Uterus (tissue), 4 donors: ENCODE data around the gene PAK1IP1. TPM values are rescaled to one million over a fixed set of nuclear protein-coding genes. Genes with fewer than 3 reads are reported as not detected.
"Not testable (repeated sequence)": the region's sequence is repeated elsewhere in the genome, so short reads cannot be mapped to it uniquely, and the experiment has no call there.

Experiments used
- DNase-seq, 2 donors: peaks; one replicate each; pipeline ENCODE4 v3.0.0-alpha.2; 2019 to 2020
- H3K27ac ChIP-seq, 2 donors: fragments of 200-600 bp; sonication (generic); 1 replicate in 1 of 2; 2 replicates in 1 of 2; pipeline ENCODE4 v1.5.1; 2016 to 2018
- H3K27me3 ChIP-seq, 2 donors: fragments of 200-600 bp; sonication (generic); one replicate each; pipeline ENCODE4 v1.5.1; 2018 to 2019; ENCODE audit warnings: control low read depth in 1 of 2
- H3K36me3 ChIP-seq, 2 donors: fragments of 200-600 bp; sonication (generic); one replicate each; pipeline ENCODE4 v1.5.1; 2019; ENCODE audit warnings: control low read depth in 1 of 2
- H3K4me1 ChIP-seq, 2 donors: fragments of 200-600 bp; sonication (generic); one replicate each; pipeline ENCODE4 v1.5.1; 2018 to 2019; ENCODE audit warnings: control low read depth in 1 of 2
- H3K4me3 ChIP-seq, 2 donors: fragments of 200-600 bp; sonication (generic); 1 replicate in 1 of 2; 2 replicates in 1 of 2; pipeline ENCODE4 v1.5.1; 2018 to 2019; ENCODE audit warnings: mild to moderate bottlenecking in 1 of 2
- H3K9me3 ChIP-seq, 2 donors: fragments of 200-600 bp; sonication (generic); one replicate each; pipeline ENCODE4 v1.5.1; 2019; ENCODE audit warnings: control low read depth in 1 of 2
- CTCF ChIP-seq, 4 experiments: fragments of 200-600 bp in 2 of 4; fragments of 450-650 bp in 2 of 4; sonication (generic) in 2 of 4; IDR thresholded peaks; one replicate each; pipeline ENCODE4 v1.5.1; 2016 to 2019; ENCODE audit warnings: antibody characterized with exemption in 4 of 4, mild to moderate bottlenecking in 2 of 4, moderate library complexity in 1 of 4
- POLR2A ChIP-seq, 2 donors: fragments of 450-650 bp; IDR thresholded peaks; one replicate each; pipeline ENCODE4 v1.6.1; 2016; ENCODE audit warnings: antibody characterized with exemption in 2 of 2, mild to moderate bottlenecking in 1 of 2, moderate library complexity in 1 of 2
- intact Hi-C: fragments of 100-400 bp; cut with DNase I; formaldehyde crosslinking; loops from one replicate; pipeline ENCODE4 v1.15.1; 2023; ENCODE audit warnings: low total_unique reads
- total RNA-seq, 4 donors: library from RNA; depleted of rRNA in 3 of 4; stranded (reverse); fragments of >200 nt in 3 of 4; gene quantifications; one replicate each; pipeline versions ENCODE4 v1.1.0 to v1.2.4, GENCODE V29; 2014 to 2023
- donor health status: DM: yes; HTN: yes; CAD: no.

PAK1IP1 gene
- total RNA-seq, 4 donors from 2014 or later: 14.2 to 34.1 (median 18.8) TPM

DNA sequence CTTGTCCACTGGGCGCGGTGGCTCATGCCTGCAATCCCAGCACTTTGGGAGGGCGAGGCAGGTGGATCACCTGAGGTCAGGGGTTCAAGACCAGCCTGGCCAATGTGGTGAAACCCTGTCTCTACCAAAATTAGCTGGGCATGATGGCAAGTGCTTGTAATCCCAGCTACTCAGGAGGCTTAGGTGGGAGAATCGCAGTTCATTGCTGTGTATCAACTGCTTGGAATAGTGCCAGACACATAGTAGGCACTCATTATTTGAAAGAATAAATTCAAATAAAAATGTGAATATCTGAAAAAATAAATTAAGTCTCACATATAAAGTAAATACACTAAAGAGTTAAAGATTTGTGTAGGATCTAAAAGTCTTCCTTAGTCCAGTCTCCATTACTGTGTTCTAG lies 1.9 kb downstream of the PAK1IP1 start:
- H3K4me3 ChIP-seq: no peak overlapping the region
- no peak for DNase-seq
- no peaks in the 10 kb centered on the region for H3K9me3 ChIP-seq
- no peak overlapping the region for H3K27ac ChIP-seq
- TF ChIP-seq CTCF (IDR thresholded peaks at IDR 0.05): no peak
- TF ChIP-seq POLR2A (IDR thresholded peaks at IDR 0.05): no peak
- no peaks in the 10 kb centered on the region for H3K27me3 ChIP-seq
- H3K4me1 ChIP-seq: peaks cover 0 to 8% of the 10 kb centered on the region in 2 donors
- H3K36me3 ChIP-seq: no peaks in the 10 kb centered on the region
- intact Hi-C loops: no loop called here

DNA sequence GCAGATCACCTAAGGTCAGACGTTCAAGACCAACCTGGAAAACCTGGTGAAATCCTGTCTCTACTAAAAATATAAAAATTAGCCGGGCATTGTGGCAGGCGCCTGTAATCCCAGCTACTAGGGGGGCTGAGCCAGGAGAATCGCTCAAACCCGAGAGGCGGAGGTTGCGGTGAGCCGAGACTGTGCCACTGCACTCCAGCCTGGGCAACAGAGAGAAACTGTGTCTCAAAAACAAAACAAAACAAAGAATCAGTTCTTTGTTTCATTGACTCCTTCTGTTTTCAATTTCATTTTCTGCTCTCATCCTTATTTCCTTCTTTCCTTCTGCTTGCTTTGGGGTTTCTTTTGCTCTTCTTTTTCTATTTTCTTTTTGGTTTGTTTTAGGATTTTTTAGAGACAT lies 19.2 kb downstream of the PAK1IP1 start:
- intact Hi-C loops: no loop called here
- no peak overlapping the region for H3K27ac ChIP-seq
- no peaks in the 10 kb centered on the region for H3K9me3 ChIP-seq
- H3K4me1 ChIP-seq: no peaks in the 10 kb centered on the region
- H3K4me3 ChIP-seq: no peak overlapping the region
- no peak for TF ChIP-seq POLR2A (IDR thresholded peaks at IDR 0.05)
- no peak for TF ChIP-seq CTCF (IDR thresholded peaks at IDR 0.05)
- H3K36me3 ChIP-seq: no peaks in the 10 kb centered on the region
- DNase-seq: no peak
- no peaks in the 10 kb centered on the region for H3K27me3 ChIP-seq

GRCh38 chr6:10719296-10719963 lies 24.7 kb downstream of the PAK1IP1 start:
- Histone ChIP-seq H3K4me1 (peaks cover 7 to 8% of the 10 kb centered on the region in 2 donors), H3K9me3 (no peaks in the 10 kb centered on the region), H3K4me3 (peak overlapping the region in 1 of 2 donors; percentile 43), H3K36me3 (no peaks in the 10 kb centered on the region), H3K27me3 (no peaks in the 10 kb centered on the region), H3K27ac (peak overlapping the region in 1 of 2 donors; percentile 88)
- TF ChIP-seq POLR2A (IDR thresholded peaks at IDR 0.05) (no peak), CTCF (IDR thresholded peaks at IDR 0.05) (no peak)
- intact Hi-C loops: no loop called here
- DNase-seq: no peak

DNA sequence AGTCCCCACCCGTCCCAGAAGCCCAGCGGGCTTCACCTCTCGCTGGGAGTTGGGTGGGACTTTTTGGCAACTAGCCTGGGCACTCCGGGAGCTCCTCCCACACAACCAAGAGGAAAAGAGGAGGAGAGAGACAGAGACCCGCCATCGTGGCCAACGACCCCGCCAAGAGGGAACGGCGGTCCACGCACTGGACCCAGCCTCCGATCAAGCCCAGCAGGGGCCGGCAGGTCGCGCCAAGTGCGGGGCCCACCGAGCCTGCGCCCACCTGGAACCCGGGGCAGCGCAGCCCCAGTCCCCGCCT lies 25.1 kb downstream of the PAK1IP1 start:
- intact Hi-C loops: no loop called here
- TF ChIP-seq CTCF (IDR thresholded peaks at IDR 0.05) (no peak), POLR2A (IDR thresholded peaks at IDR 0.05) (no peak)
- no peaks in the 10 kb centered on the region for H3K36me3 ChIP-seq
- H3K4me3 ChIP-seq: peak overlapping the region; percentile 43 to 66
- peak; percentile 23 to 31 for DNase-seq
- no peaks in the 10 kb centered on the region for H3K9me3 ChIP-seq
- H3K27me3 ChIP-seq: no peaks in the 10 kb centered on the region
- H3K4me1 ChIP-seq: peaks cover 7 to 12% of the 10 kb centered on the region in 2 donors
- H3K27ac ChIP-seq: peak overlapping the region; percentile 74 to 88

GRCh38 chr6:10720265-10720959 lies 25.6 kb downstream of the PAK1IP1 start:
- intact Hi-C loops: no loop called here
- DNase-seq: peak; percentile 18 to 50

DNA sequence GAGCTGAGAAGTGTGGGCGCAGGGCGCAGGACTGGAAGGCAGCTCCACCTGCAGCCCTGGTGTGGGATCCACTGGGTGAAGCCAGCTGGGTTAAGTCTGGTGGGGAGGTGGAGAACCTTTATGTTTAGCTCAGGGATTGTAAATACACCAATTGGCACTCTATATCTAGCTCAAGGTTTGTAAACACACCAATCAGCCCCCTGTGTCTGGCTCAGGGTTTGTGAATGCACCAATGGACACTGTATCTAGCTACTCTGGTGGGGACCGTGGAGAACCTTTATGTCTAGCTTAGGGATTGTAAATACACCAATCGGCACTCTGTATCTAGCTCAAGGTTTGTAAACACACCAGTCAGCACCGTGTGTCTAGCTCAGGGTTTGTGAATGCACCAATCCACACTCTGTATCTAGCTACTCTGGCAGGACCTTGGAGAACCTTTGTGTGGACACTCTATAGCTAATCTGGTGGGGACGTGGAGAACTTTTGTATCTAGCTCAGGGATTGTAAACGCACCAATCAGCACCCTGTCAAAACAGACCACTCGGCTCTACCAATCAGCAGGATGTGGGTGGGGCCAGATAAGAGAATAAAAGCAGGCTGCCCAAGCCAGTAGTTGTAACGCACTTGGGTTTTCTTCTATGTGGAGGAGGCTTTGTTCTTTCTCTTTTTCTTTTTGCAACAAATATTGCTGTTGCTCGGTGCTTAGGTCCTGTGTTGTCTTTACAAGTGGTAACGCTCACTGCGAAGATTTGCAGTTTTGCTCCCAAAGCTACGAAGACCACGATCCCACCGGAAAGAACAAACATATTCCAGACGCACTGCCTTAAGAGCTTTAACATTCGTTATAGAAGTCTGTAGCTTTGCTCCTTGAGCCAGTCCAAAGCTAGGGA lies 26.4 kb downstream of the PAK1IP1 start:
- peak overlapping the region; percentile 43 to 66 for H3K4me3 ChIP-seq
- intact Hi-C loops, H3K27me3 ChIP-seq: not testable (repeated sequence)

More at GRCh38 chr6:10720265-10720959, 25.6 kb downstream of the PAK1IP1 start:
- Histone ChIP-seq H3K27ac (peak overlapping the region; percentile 74 to 88), H3K4me3 (peak overlapping the region; percentile 43 to 66), H3K36me3 (no peaks in the 10 kb centered on the region), H3K4me1 (peaks cover 7 to 14% of the 10 kb centered on the region in 2 donors), H3K9me3 (no peaks in the 10 kb centered on the region), H3K27me3 (no peaks in the 10 kb centered on the region)
- TF ChIP-seq CTCF (IDR thresholded peaks at IDR 0.05): no peak
- TF ChIP-seq POLR2A (IDR thresholded peaks at IDR 0.05): peak in 1 of 2 donors; percentile 19

More for the DNA sequence above, 26.4 kb downstream of the PAK1IP1 start:
- not testable (repeated sequence) for DNase-seq, H3K9me3 ChIP-seq, H3K36me3 ChIP-seq
- H3K27ac ChIP-seq: peak overlapping the region; percentile 74 to 88
- H3K4me1 ChIP-seq: peaks cover 7 to 14% of the 10 kb centered on the region in 2 donors
